ENCODE measurements around the gene IP6K3. TPM values are rescaled to one million over a fixed set of nuclear protein-coding genes. Genes with fewer than 3 reads are reported as not detected.

Gene IP6K3
- polyA plus RNA-seq, 1 donor = 1.0 TPM

DNA sequence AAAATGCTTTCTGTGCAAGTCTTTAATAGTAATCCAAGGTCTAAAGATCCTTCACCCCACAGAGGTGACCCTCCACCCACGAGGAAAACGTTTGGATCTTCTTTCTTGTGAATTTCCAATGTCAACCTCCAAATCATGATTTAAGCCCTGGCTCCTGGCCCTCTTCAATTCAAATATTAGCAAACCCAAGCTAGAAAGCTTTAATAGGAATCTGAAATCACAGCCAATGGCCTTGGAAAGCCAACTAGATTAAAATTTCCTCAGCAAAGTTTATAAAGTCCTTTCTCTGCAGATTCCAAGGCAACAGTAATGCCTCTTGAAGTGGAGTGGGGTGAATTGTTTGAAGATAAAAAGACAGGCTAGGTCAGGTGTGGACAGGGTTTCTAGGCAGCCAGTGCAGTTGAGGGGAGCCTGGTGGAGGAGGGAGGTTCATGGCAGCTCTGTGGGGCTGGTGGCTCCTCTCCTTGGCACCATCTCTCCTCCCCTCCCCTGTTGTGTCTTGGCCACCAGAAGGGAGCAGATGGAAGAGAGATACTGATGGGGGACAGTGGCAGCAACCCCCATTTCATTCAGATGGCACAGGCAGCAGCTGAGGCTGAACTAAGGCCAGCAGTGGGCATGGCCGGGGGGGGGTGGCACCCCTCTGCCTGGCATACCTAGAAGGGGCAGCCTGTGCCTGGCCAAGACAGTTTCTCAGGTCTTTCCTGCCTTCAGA lies 23.2 kb downstream of the IP6K3 start:
- no peak for DNase-seq

DNA sequence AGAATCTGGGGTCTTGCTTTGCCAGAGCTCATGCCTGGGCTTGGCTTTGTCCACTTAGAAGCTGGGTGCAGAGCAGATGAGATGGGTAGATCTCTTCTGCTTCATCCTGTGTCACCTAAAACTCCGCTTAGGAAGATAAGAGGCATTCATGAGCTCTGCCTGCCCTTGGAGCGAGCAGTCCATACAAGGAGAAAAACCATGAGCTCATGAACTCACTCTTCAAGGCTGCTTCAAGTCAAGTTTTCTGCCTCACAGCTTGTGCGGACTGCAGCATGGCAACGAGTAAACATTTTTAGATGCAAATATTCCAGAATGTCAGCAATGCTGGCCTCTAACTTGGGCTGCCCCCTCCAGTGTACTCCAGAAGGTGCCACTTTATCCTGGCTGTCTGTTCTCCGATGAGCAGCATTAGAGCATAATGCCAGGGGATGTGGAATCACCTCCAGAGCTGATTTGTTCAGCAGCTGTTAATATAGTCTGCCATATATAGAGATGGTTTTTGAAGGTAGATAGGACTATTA lies 24.5 kb downstream of the IP6K3 start:
- no peak for DNase-seq

DNA sequence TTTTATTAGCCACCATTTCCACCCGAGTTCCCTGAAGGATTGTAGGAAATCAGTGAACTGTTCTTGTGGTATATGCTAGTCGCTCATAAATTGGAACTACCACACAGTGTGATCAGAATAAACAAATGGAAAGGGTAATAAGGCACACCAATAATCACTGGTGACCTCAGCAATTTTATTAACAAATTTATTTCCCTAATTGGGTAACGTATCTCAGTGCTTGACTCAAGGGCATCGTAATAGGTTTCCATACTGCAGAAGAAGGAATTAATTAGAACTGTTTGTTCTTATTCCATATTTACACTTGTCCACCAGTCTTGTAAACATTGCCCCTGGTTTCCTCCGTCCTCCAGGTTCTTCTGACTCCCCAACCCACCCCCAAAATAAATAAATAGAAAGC lies 25.2 kb downstream of the IP6K3 start:
- DNase-seq = no peak

DNA sequence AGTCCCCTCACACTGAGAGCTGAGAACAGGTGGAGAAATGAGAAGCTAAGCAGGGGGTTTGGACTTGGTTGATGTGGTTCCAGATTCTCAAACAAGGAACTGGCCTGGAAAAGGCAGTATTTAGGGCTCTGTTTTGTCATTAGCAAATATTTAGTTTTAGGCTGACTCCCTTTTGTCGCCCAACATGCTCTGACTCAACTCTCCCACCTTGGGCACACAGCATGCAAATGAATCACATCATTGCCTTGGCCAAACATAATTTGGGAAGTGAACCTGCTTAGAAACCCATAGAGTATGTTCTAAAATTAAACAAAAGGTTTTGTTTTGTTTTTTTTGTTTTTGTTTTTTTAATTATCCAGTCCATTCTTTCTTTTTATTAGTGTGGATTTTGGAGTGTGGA lies 25.7 kb downstream of the IP6K3 start:
- DNase-seq = no peak

DNA sequence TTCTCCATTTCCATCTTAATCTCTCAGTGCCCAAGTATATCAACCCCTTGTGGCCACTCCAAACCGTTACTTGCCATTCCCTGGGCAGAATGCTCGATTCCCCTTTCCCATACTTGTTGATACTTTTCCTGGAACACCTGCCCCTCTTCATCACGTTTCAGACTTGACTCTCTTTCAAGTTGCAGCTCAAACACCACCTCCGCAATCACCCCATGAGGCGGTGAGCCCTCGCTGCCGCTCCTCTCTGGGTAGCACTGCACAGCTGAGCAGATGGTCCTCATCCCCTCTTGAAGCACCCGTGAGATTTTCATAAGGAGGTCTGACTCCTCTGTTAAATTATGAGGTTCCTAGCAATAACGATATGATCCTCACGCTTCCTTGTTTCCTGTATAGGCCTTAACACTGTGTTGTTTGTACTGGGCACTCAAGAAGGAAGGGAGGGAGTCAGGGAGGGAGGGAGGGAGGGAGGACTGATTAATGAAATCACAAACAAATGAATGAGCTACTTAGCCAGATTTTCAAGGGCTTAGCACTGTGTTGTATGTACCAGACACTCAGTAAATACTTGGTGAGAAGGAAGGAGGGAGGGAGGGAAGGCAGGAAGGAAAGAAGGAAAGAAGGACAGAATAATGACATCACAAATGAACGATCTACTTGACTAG lies 27.2 kb downstream of the IP6K3 start:
- no peak for DNase-seq

DNA sequence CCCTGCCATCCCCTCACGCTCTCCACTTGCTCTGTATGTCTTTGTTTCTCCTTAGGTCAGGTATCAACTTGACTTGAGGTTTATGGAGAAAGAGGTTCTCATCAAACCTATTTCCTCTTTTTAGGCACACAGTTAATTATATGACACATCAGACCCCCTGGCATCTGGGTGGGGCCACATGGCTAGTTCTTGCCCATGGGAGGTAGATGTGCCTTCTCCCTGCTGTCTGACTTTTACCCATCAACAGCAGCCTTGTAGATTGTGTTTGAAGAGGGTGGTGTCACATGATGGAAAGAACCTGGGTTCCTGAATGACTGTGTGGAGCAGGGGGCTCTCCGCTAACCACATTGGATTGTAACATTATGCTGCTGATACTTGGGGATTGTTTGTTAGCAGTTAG lies 28.0 kb downstream of the IP6K3 start:
- DNase-seq = no peak

- no peak for DNase-seq
These were observed 28.7 kb downstream of the IP6K3 start for GRCh38 chr6:33717934-33718455.

GRCh38 chr6:33716890-33717632 lies 29.6 kb downstream of the IP6K3 start:
- no peak for DNase-seq

GRCh38 chr6:33716379-33716778 lies 30.3 kb downstream of the IP6K3 start:
- DNase-seq = no peak

GRCh38 chr6:33714385-33715040 lies 32.2 kb downstream of the IP6K3 start:
- DNase-seq = no peak

DNA sequence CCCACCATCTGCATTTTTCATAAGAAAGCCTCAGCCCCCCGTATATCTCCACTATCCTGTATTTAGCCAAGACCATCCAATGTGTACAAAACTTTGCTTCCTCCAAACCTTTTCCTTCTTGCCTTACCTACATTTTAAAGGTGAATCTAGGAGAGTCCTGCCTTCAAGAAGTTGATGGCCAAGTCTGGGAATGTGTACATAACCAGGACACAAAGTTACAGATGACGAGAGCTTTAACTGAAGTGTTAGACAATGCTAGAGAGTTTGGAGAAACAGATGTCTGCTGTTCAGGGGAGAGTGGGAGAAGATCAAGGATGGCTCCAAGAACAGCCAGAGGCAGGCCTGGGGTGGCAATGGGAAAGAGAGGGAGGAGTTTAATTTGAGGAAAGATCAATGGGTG lies 32.9 kb downstream of the IP6K3 start:
- DNase-seq = no peak

- DNase-seq = no peak
These were observed 33.8 kb downstream of the IP6K3 start for GRCh38 chr6:33712914-33713313.

- DNase-seq = peak; percentile 97
These were observed 35.3 kb downstream of the IP6K3 start, which contains the start of gene UQCC2 for GRCh38 chr6:33711140-33712129. TSS of gene UQCC2 (minus strand) at chr6:33711700. CDS start at chr6:33711686, 14 bp downstream.

DNA sequence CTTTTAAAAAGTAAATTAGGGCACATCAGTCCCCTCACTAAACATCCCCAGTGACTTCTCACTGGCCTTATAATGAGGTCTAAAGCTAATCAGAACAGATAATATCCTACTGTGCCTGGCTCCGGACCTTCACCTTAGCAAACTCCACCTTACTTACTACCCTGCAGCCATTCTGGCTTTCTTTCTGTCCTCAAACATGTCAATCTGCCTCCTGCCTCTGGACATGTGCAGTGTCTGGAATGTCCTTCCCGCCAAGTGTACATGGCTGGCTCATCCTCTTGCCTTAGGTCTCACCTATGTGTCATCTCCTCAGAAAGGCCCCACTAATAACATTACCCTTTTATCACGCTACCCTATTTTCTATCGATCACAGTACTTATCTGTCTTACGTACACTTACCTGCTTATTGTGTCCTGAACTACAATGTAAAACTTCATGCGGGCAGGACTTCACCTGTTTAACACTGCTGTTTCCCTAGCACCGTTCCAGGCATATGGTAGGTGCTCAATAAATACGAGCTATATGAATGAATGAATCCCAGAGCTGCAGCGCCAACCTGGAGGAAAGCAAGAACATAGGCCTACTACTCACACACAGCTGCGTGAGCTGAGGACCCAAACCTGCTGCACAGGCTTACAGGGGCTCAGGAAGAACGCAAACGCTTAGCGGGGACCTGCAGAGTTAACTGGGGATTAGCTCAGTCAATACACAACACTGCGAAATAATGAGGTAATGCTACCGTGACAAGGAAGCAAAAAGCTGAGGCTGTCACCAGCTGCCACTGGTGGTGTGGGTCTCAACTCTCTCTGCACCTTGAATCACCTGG lies 36.2 kb downstream of the IP6K3 start:
- no peak for DNase-seq

DNA sequence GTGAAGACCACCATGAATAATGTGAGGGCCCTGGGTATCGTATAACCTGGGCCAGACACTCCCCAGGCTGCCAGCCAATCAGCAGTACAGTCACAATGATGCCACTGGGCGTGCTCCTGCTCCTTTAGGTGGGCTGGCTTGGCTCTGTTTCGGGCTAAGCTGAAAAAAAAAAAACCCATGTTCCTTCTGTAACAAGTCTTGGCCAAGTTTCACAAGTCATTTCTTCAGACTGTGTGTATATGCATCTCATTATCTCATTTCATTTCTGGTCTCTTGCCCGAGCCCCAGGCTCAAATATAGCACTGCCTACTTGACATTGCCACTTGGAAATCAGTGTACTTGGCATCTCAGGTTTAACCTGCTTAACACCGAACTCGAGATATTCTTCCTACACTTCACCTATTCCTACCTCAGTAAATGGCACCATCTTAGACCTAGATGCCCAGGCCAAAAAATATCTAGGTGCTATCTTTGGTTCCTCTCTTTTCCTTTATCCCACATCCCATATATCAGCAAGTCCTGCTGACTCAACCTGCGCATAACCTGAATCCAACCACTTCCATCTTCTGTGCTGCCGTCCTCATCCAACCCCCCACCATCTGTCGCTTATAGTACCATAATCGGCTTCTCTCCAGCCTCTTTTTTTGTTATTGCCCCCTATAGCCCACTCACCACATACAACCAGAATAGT lies 37.0 kb downstream of the IP6K3 start:
- DNase-seq = no peak

- no peak for DNase-seq
These were observed 38.0 kb downstream of the IP6K3 start for GRCh38 chr6:33708516-33709204.

- DNase-seq = no peak
These were observed 38.9 kb downstream of the IP6K3 start for GRCh38 chr6:33707771-33708170.

DNA sequence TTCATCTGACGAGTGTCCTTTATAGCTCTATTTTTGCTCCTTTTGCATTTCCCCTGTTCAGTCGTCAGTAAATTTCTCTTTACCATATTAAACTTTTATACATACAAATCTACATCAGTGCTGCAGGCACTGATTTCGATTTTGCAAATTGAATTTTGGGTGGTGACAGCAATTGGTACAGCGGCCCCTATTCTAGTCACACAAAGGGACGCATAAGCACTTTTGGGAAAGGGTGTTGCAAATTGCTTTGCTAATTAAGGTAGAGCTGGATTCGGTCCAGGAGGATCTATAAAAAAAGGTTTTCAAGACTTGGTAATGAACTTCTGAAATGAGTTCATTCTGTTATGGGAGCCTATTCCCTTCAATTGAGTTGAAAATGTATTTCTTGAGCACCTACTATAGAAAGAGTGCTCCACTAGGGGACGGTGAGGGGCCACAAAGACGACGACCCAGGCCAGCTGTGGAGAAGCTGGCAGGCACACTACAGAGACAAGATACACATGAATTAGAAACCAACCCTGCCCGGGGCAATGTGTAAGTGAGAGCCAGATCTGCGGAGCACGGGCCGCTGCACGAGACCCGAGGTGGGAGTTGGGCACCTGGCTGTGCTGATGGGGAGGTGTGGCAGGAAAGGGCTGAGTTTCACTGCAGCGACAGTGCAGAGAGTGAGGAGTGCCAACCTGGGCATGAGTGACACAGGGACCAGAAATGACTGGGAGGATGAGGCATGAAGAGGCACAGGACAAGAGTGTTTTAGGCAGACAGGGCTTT lies 40.6 kb downstream of the IP6K3 start:
- DNase-seq = no peak
